GM23338 (cell line): ENCODE data around the gene BABAM1.
A peak's percentile ranks its signal among the peaks of the same experiment; 100 is the strongest.

ENCODE experiments used
- CTCF ChIP-seq, 2 experiments: fragments of 200-600 bp in 1 of 2; sonication (generic) in 1 of 2; conservative IDR thresholded peaks; 2 replicates each; pipeline versions ENCODE4 v1.5.1 to v1.6.1; 2016 to 2017; ENCODE audit warnings: antibody characterized with exemption in 2 of 2, low read depth in 2 of 2, mild to moderate bottlenecking in 2 of 2, moderate library complexity in 1 of 2
- EZH2 ChIP-seq: fragments of 200-600 bp; sonication (generic); IDR thresholded peaks from one replicate; pipeline ENCODE4 v1.8.0; 2017; ENCODE audit warnings: antibody characterized with exemption, mild to moderate bottlenecking, low read depth; ENCODE audit not compliant: unreplicated experiment
- EZH2phosphoT487 ChIP-seq: fragments of 200-600 bp; sonication (generic); IDR thresholded peaks from one replicate; pipeline ENCODE4 v1.8.1; 2018; ENCODE audit warnings: antibody characterized with exemption; ENCODE audit not compliant: unreplicated experiment
- POLR2AphosphoS5 ChIP-seq: IDR thresholded peaks from 2 replicates; pipeline ENCODE4 v1.6.1; 2016; ENCODE audit warnings: antibody characterized with exemption, low read depth
- REST ChIP-seq: IDR thresholded peaks from one replicate; pipeline ENCODE4 v1.6.1; 2018; ENCODE audit warnings: antibody characterized with exemption; ENCODE audit not compliant: unreplicated experiment

GRCh38 chr19:17248011-17248776 is 19.0 kb upstream of the BABAM1 start:
- TF ChIP-seq CTCF (conservative IDR thresholded peaks at IDR 0.05; ENCODE audit: low read depth in 2 of 2) (no peak), EZH2 (no peak), EZH2phosphoT487 (no peak), POLR2AphosphoS5 (peak; percentile 22; the same call in 1 of the 2 replicates), REST (no peak)
